Keratinocyte (primary cell): ENCODE measurements around the gene TALDO1. TPM values are rescaled to one million over a fixed set of nuclear protein-coding genes. Genes with fewer than 3 reads are reported as not detected.

Experiments
- DNase-seq: peaks from one replicate; pipeline ENCODE4 v3.0.0-alpha.2; 2011; ENCODE audit warnings: low read depth, missing footprints, low spot score
- FAIRE-seq: peaks from 2 replicates; lab custom pipeline; 2011; peaks lifted over from hg19 to GRCh38; lab: Jason Lieb, UNC
- H2AFZ ChIP-seq: 2 replicates; pipeline ENCODE4 v1.6.0; 2012; ENCODE audit warnings: low read length, control low read depth, inconsistent platforms; ENCODE audit not compliant: control insufficient read depth
- H3K27ac ChIP-seq: 2 replicates; pipeline ENCODE4 v1.5.1; 2011; ENCODE audit warnings: low read length; ENCODE audit not compliant: control insufficient read depth, insufficient read depth
- H3K27me3 ChIP-seq: 3 replicates; pipeline ENCODE4 v1.6.0; 2011; ENCODE audit warnings: low read length; ENCODE audit not compliant: control insufficient read depth, insufficient read depth; ENCODE audit errors: extremely low read depth
- H3K36me3 ChIP-seq, 2 experiments: 2 replicates in 1 of 2; 3 replicates in 1 of 2; pipeline ENCODE4 v1.5.1; 2011; ENCODE audit warnings: low read length in 2 of 2, mild to moderate bottlenecking in 1 of 2; ENCODE audit not compliant: control insufficient read depth in 2 of 2, insufficient read depth in 2 of 2; ENCODE audit errors: extremely low read depth in 1 of 2
- H3K4me1 ChIP-seq: 3 replicates; pipeline ENCODE4 v1.5.1; 2011; ENCODE audit warnings: low read length; ENCODE audit not compliant: control insufficient read depth, insufficient read depth; ENCODE audit errors: extremely low read depth
- H3K4me2 ChIP-seq: 3 replicates; pipeline ENCODE4 v1.6.0; 2011; ENCODE audit warnings: low read depth, low read length; ENCODE audit not compliant: control insufficient read depth, insufficient read depth; ENCODE audit errors: extremely low read depth
- H3K4me3 ChIP-seq, 3 experiments: fragments of 200-600 bp in 1 of 3; sonication (generic) in 1 of 3; 2 replicates in 2 of 3; 3 replicates in 1 of 3; pipeline ENCODE4 v1.5.1; 2011 to 2016; ENCODE audit warnings: low read length in 3 of 3, mild to moderate bottlenecking in 3 of 3, control low read depth in 2 of 3, inconsistent platforms in 1 of 3, low read depth in 1 of 3, mixed read lengths in 1 of 3, mixed run types in 1 of 3, moderate library complexity in 1 of 3; ENCODE audit not compliant: control insufficient read depth in 2 of 3, insufficient read depth in 2 of 3; ENCODE audit errors: extremely low read depth in 1 of 3
- H3K79me2 ChIP-seq: 2 replicates; pipeline ENCODE4 v1.6.0; 2012; ENCODE audit warnings: low read length; ENCODE audit not compliant: control insufficient read depth, insufficient read depth
- H3K9ac ChIP-seq: 3 replicates; pipeline ENCODE4 v1.6.0; 2011; ENCODE audit warnings: low read length; ENCODE audit not compliant: control insufficient read depth, insufficient read depth; ENCODE audit errors: extremely low read depth
- H3K9me1 ChIP-seq: 3 replicates; pipeline ENCODE4 v1.6.0; 2011; ENCODE audit warnings: low read length; ENCODE audit not compliant: control insufficient read depth, insufficient read depth; ENCODE audit errors: extremely low read depth
- H3K9me3 ChIP-seq: 2 replicates; pipeline ENCODE4 v1.5.1; 2012; ENCODE audit warnings: low read depth, low read length; ENCODE audit not compliant: control insufficient read depth
- H4K20me1 ChIP-seq: 3 replicates; pipeline ENCODE4 v1.6.0; 2011; ENCODE audit warnings: low read length; ENCODE audit not compliant: control insufficient read depth, insufficient read depth; ENCODE audit errors: extremely low read depth
- EZH2 ChIP-seq: IDR thresholded peaks from one replicate; pipeline ENCODE4 v1.6.1; 2012; ENCODE audit warnings: inconsistent platforms, mild to moderate bottlenecking, low read length, moderate library complexity
- dilution Hi-C: fragments of 300-500 bp; cut with MboI; formaldehyde crosslinking; loops from one replicate; pipeline ENCODE4 v1.7.0; 2020; ENCODE audit warnings: low sequenced_read_pairs; ENCODE audit not compliant: extremely low pct_ligation_motif_present
- polyA plus RNA-seq, 5 experiments: library from polyadenylated mRNA; depleted of rRNA in 3 of 5; stranded (reverse) in 3 of 5; stranded (forward) in 1 of 5; unstranded in 1 of 5; fragments of >200 nt; gene quantifications; 1 replicate in 1 of 5; 2 replicates in 3 of 5; 3 replicates in 1 of 5; pipeline versions ENCODE4 v1.2.1 to v1.2.3, GENCODE V29; 2011 to 2012; ENCODE audit warnings: missing spikeins in 2 of 5, low read depth in 1 of 5, low replicate concordance in 1 of 5
- TF ChIP-seq, protein P1 (sequence below), 3 experiments: IDR thresholded peaks in 1 of 3; conservative IDR thresholded peaks in 1 of 3; optimal IDR thresholded peaks in 1 of 3; 2 replicates in 2 of 3; 3 replicates in 1 of 3; pipeline versions ENCODE3 to v1.5.1; 2011; ENCODE audit warnings: low read length in 3 of 3, mild to moderate bottlenecking in 3 of 3, moderate library complexity in 2 of 3, control low read depth in 1 of 3, inconsistent platforms in 1 of 3; ENCODE audit not compliant: insufficient read depth in 2 of 3; ENCODE audit errors: extremely low read depth in 1 of 3

TALDO1 gene
- polyA plus RNA-seq, 1 donor (not counting 4 experiments of a cell fraction or from before 2014, with no cell fraction given), result 162 TPM

DNA sequence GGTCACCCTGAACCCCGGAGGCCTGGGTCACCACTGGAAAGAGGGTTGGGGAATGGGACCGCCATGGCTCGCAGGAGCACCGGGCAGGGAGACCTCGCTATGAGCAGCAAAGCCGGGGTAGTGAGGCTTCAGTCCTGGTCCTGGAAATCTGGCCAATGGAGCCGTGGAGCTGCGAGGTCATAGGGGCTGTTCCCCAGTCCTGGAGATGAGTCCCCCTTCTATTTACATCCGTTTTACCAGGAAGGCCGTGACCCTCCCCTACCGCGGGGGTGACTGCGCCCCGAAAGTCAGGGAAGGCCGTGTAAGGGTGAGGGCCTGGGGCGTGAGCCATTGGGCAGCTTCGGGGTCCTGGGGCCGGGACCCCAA is 57.3 kb downstream of the TALDO1 start:
- TF ChIP-seq, protein P1, sequence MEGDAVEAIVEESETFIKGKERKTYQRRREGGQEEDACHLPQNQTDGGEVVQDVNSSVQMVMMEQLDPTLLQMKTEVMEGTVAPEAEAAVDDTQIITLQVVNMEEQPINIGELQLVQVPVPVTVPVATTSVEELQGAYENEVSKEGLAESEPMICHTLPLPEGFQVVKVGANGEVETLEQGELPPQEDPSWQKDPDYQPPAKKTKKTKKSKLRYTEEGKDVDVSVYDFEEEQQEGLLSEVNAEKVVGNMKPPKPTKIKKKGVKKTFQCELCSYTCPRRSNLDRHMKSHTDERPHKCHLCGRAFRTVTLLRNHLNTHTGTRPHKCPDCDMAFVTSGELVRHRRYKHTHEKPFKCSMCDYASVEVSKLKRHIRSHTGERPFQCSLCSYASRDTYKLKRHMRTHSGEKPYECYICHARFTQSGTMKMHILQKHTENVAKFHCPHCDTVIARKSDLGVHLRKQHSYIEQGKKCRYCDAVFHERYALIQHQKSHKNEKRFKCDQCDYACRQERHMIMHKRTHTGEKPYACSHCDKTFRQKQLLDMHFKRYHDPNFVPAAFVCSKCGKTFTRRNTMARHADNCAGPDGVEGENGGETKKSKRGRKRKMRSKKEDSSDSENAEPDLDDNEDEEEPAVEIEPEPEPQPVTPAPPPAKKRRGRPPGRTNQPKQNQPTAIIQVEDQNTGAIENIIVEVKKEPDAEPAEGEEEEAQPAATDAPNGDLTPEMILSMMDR (optimal IDR thresholded peaks at IDR 0.05 in 1 of 3, IDR thresholded peaks at IDR 0.05 in 1 of 3, conservative IDR thresholded peaks at IDR 0.05 in 1 of 3; ENCODE audit: extremely low read depth in 1 of 3, insufficient read depth in 2 of 3, low read length in 3 of 3), result no peak
- no peak for TF ChIP-seq EZH2
- peaks cover 20% of the 10 kb centered on the region for H3K4me1 ChIP-seq
- H3K9me1 ChIP-seq, result no peaks in the 10 kb centered on the region
- H3K79me2 ChIP-seq, result peaks cover 11% of the 10 kb centered on the region
- no peaks in the 10 kb centered on the region for H3K9me3 ChIP-seq
- no peak for DNase-seq
- peak overlapping the region; percentile 47 to 73 (median 72) for H3K4me3 ChIP-seq
- no peaks in the 10 kb centered on the region for H3K27me3 ChIP-seq
- peak overlapping the region; percentile 36 for H2AFZ ChIP-seq
- H3K4me2 ChIP-seq, result peak overlapping the region; percentile 95
- peak overlapping the region; percentile 61 for H3K9ac ChIP-seq
- no peak for FAIRE-seq
- H4K20me1 ChIP-seq, result no peaks in the 10 kb centered on the region
- dilution Hi-C loops, result no loop called here
- peaks cover 0 to 13% of the 10 kb centered on the region in 2 experiments for H3K36me3 ChIP-seq
- H3K27ac ChIP-seq, result no peak overlapping the region

DNA sequence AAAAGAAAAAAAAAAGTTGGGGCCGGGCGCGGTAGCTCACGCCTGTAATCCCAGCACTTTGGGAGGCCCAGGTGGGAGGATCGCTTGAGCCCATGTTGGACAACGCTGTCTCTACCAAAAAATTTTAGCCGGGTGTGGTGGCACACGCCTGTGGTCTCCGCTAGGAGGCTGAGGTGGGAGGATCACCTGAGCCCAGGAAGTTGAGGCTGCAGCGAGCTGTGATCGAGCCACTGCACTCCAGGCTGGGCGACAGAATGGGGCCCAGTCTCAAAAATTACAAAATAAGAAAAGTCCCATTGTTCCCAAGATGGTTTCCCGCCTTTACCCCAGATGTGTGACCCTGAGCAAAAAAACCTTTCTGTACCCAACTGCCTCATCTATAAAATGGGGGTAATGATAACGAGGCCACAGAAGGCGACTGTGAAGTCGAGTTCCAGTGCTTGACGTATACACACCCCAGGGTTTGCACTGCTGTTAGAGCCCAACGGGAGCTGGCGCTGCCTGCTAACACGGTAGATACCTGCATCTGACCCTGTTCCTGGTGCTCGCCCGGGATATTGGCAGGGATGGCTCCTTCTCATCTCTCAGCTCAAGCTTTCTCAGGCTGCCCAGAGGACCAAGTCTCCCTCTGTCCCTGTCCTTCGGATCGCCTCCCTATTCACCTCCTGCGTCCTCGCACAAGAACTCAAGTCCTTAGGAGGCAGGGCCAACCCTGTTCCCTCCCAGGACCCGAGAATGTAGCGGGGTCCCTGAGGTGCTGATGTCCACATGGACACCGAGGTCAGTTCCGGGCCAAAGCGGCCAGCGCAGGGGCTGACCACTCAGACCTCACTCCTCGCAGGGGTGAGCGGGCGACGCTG is 61.4 kb downstream of the TALDO1 start:
- no peak for DNase-seq
- H4K20me1 ChIP-seq, result peaks cover 19% of the 10 kb centered on the region
- H3K4me3 ChIP-seq, result peak overlapping the region; percentile 81 to 98 (median 98)
- no peaks in the 10 kb centered on the region for H3K27me3 ChIP-seq
- peak overlapping the region; percentile 96 for H3K9ac ChIP-seq
- H2AFZ ChIP-seq, result peak overlapping the region; percentile 99
- H3K9me3 ChIP-seq, result no peaks in the 10 kb centered on the region
- dilution Hi-C loops, result no loop called here
- peaks cover 33% of the 10 kb centered on the region for H3K4me1 ChIP-seq
- H3K9me1 ChIP-seq, result no peaks in the 10 kb centered on the region
- no peak for TF ChIP-seq EZH2
- TF ChIP-seq, protein P1 (optimal IDR thresholded peaks at IDR 0.05 in 1 of 3, IDR thresholded peaks at IDR 0.05 in 1 of 3, conservative IDR thresholded peaks at IDR 0.05 in 1 of 3; ENCODE audit: extremely low read depth in 1 of 3, insufficient read depth in 2 of 3, low read length in 3 of 3), result no peak
- H3K36me3 ChIP-seq, result peaks cover 22 to 28% of the 10 kb centered on the region in 2 experiments
- peak overlapping the region; percentile 95 for H3K27ac ChIP-seq
- FAIRE-seq, result no peak
- H3K79me2 ChIP-seq, result peaks cover 39% of the 10 kb centered on the region
- H3K4me2 ChIP-seq, result peak overlapping the region; percentile 99
